Measurements from ENCODE around the gene USP3. TPM values are rescaled to one million over a fixed set of nuclear protein-coding genes. Genes with fewer than 3 reads are reported as not detected.

Gene USP3
- total and polyA plus RNA-seq, 2 of the 13 experiments (the other 11 are each of a cell fraction or from before 2014, with no cell fraction given) = 14.3 to 61.2 TPM

DNA sequence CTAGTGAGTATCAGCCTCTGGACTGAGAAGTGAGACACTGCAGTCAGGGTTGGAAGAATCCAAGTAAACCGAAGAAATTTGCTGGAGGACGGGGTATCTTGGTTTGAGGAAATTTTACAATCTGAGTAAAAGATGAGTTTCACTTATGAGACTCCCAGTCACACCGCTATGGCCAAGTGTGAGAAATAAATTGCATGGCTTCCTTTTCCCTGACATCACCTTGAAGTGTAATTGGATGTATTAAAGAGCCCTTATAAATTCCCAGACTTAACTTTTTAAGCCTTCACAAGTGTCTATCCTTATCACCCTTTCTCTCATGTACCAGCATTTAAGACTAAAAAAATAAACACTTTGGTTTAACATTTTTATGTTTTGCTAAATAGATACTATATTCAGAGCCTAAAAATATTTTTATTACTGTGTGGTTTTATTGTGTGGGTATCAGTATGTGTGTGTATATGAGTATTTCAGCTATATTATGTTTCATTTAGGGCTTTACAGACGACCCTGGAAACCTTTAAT is 23.8 kb downstream of the USP3 start:
- no peak overlapping the region for H3K4me3 ChIP-seq (replicated peaks in 1 of 3; ENCODE audit: insufficient read depth in 1 of 3, low read depth in 2 of 3, low read length in 3 of 3)
- no peak overlapping the region for H3K4me2 ChIP-seq (ENCODE audit: low read depth, low read length)
- H4K20me1 ChIP-seq (ENCODE audit: insufficient read depth, low read length) = peaks cover 21% of the 10 kb centered on the region
- in situ Hi-C loops (cut with HindIII; ENCODE audit: extremely low pct_ligation_motif_present, low pct_unique_long_range_greater_than_20kb) = no loop called here
- no peaks in the 10 kb centered on the region for H3K9me3 ChIP-seq (ENCODE audit: low read length)
- no peak for TF ChIP-seq YY1 (IDR thresholded peaks at IDR 0.05; ENCODE audit: insufficient read depth, insufficient replicate concordance, low read depth, low read length)
- TF ChIP-seq ZNF552 (CRISPR knock-in tag; IDR thresholded peaks at IDR 0.05; ENCODE audit: borderline replicate concordance) = no peak
- TF ChIP-seq, protein P1, sequence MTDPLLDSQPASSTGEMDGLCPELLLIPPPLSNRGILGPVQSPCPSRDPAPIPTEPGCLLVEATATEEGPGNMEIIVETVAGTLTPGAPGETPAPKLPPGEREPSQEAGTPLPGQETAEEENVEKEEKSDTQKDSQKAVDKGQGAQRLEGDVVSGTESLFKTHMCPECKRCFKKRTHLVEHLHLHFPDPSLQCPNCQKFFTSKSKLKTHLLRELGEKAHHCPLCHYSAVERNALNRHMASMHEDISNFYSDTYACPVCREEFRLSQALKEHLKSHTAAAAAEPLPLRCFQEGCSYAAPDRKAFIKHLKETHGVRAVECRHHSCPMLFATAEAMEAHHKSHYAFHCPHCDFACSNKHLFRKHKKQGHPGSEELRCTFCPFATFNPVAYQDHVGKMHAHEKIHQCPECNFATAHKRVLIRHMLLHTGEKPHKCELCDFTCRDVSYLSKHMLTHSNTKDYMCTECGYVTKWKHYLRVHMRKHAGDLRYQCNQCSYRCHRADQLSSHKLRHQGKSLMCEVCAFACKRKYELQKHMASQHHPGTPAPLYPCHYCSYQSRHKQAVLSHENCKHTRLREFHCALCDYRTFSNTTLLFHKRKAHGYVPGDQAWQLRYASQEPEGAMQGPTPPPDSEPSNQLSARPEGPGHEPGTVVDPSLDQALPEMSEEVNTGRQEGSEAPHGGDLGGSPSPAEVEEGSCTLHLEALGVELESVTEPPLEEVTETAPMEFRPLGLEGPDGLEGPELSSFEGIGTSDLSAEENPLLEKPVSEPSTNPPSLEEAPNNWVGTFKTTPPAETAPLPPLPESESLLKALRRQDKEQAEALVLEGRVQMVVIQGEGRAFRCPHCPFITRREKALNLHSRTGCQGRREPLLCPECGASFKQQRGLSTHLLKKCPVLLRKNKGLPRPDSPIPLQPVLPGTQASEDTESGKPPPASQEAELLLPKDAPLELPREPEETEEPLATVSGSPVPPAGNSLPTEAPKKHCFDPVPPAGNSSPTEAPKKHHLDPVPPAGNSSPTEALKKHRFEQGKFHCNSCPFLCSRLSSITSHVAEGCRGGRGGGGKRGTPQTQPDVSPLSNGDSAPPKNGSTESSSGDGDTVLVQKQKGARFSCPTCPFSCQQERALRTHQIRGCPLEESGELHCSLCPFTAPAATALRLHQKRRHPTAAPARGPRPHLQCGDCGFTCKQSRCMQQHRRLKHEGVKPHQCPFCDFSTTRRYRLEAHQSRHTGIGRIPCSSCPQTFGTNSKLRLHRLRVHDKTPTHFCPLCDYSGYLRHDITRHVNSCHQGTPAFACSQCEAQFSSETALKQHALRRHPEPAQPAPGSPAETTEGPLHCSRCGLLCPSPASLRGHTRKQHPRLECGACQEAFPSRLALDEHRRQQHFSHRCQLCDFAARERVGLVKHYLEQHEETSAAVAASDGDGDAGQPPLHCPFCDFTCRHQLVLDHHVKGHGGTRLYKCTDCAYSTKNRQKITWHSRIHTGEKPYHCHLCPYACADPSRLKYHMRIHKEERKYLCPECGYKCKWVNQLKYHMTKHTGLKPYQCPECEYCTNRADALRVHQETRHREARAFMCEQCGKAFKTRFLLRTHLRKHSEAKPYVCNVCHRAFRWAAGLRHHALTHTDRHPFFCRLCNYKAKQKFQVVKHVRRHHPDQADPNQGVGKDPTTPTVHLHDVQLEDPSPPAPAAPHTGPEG (CRISPR knock-in tag; IDR thresholded peaks at IDR 0.05) = no peak
- no peak for TF ChIP-seq SRSF1 (optimal IDR thresholded peaks at IDR 0.05; ENCODE audit: low read depth, low read length)
- intact Hi-C loops (cut with micrococcal nuclease; ENCODE audit: unreplicated experiment) = no loop called here
- ATAC-seq (no peak), FAIRE-seq (no peak), DNase-seq (ENCODE audit: low spot score) (no peak)
- H3K27me3 ChIP-seq (ENCODE audit: control insufficient read depth in 1 of 2, insufficient read depth in 2 of 2, low read length in 2 of 2) = no peaks in the 10 kb centered on the region
- H3K4me1 ChIP-seq (ENCODE audit: insufficient read depth, low read length) = peaks cover 18% of the 10 kb centered on the region
- no peak overlapping the region for H3K27ac ChIP-seq (ENCODE audit: extremely low read length, insufficient read depth, low read length)
- H3K79me2 ChIP-seq (ENCODE audit: insufficient read depth, low read length) = peaks cover 100% of the 10 kb centered on the region
- no peaks in the 10 kb centered on the region; a peak in 2 of 5 replicates for H3K36me3 ChIP-seq (replicated peaks in 1 of 2; ENCODE audit: control insufficient read depth in 1 of 2, insufficient read depth in 2 of 2, low read length in 2 of 2)
- H3K9ac ChIP-seq (ENCODE audit: insufficient read depth, low read depth, low read length) = no peak overlapping the region
- ChIA-PET POLR2A (no interaction called here), CTCF (ENCODE audit: low intra/inter-chr PET ratio, low total read pairs) (no interaction called here)
- WGBS (ENCODE audit: low lambda C conversion rate) = 95% methylated on average over 4 of the region's 4 CpGs
- BruUV-seq (replicated peaks) = no TSS peak
- no peak overlapping the region for H2AFZ ChIP-seq (ENCODE audit: low read length)

All from HepG2 (cell line).